ENCODE measurements around the gene IRX4.

GRCh38 chr5:1875843-1876659 lies 6.7 kb downstream of the IRX4 start:
- TF ChIP-seq EZH2 (IDR thresholded peaks at IDR 0.05; ENCODE audit: insufficient read depth, poor library complexity, severe bottlenecking) (no peak), EZH2phosphoT487 (IDR thresholded peaks at IDR 0.05; ENCODE audit: insufficient read depth, low read depth) (0 out of 2 replicates have a peak, but pooled peaks have one; percentile 28)

All from GM23248 (cell line).